CD4-positive, alpha-beta memory T cell (primary cell): ENCODE data around the gene AGBL1. TPM values are rescaled to one million over a fixed set of nuclear protein-coding genes. Genes with fewer than 3 reads are reported as not detected.

Experiments used
- CTCF ChIA-PET: fragments of 350-600 bp; sonication (Branson Sonifier 250); formaldehyde crosslinking; loops from one replicate; lab custom pipeline; 2021; ENCODE audit warnings: inconsistent platforms; ENCODE audit not compliant: partially characterized antibody; lab: Charles Lee
- POLR2A ChIA-PET: fragments of 350-600 bp; sonication (Branson Sonifier 250); formaldehyde crosslinking; loops from one replicate; lab custom pipeline; 2021; ENCODE audit not compliant: partially characterized antibody; lab: Charles Lee
- DNase-seq, 5 donors: peaks; one replicate each; pipeline versions ENCODE4 v3.0.0 to v3.0.0-alpha.2; 2020 to 2022; ENCODE audit warnings: mixed read lengths in 1 of 5
- H3K27ac ChIP-seq: one replicate; pipeline ENCODE4 v1.7.0; 2013; ENCODE audit warnings: low read depth, low read length
- H3K27me3 ChIP-seq: 2 replicates; pipeline ENCODE4 v1.7.0; 2013; ENCODE audit warnings: mild to moderate bottlenecking, low read length, moderate library complexity; ENCODE audit not compliant: insufficient read depth
- H3K36me3 ChIP-seq: 2 replicates; pipeline ENCODE4 v1.7.0; 2013; ENCODE audit warnings: mild to moderate bottlenecking, low read length, moderate library complexity; ENCODE audit not compliant: insufficient read depth
- H3K4me1 ChIP-seq: 2 replicates; pipeline ENCODE4 v1.7.0; 2013; ENCODE audit warnings: mild to moderate bottlenecking, low read length, moderate library complexity; ENCODE audit not compliant: insufficient read depth
- H3K4me3 ChIP-seq, 2 donors: one replicate each; pipeline ENCODE4 v1.7.0; 2013; ENCODE audit warnings: low read length in 2 of 2, mild to moderate bottlenecking in 1 of 2
- H3K9me3 ChIP-seq, 2 donors: one replicate each; pipeline ENCODE4 v1.7.0; 2013; ENCODE audit warnings: low read length in 2 of 2, control low read depth in 1 of 2; ENCODE audit not compliant: control insufficient read depth in 1 of 2
- H3K27ac Mint-ChIP-seq, 7 donors: one replicate each; pipeline ENCODE4 v1.8.0; 2020 to 2021; ENCODE audit warnings: mixed read lengths in 7 of 7, mild to moderate bottlenecking in 6 of 7, inconsistent platforms in 3 of 7, moderate library complexity in 3 of 7
- H3K27me3 Mint-ChIP-seq, 2 donors: one replicate each; pipeline ENCODE4 v1.8.0; 2020 to 2021; ENCODE audit warnings: mixed read lengths in 2 of 2
- H3K36me3 Mint-ChIP-seq, 2 donors: one replicate each; pipeline ENCODE4 v1.8.0; 2020 to 2021; ENCODE audit warnings: mixed read lengths in 2 of 2, inconsistent platforms in 1 of 2, mild to moderate bottlenecking in 1 of 2
- H3K4me1 Mint-ChIP-seq, 4 donors: one replicate each; pipeline ENCODE4 v1.8.0; 2020 to 2021; ENCODE audit warnings: mixed read lengths in 4 of 4, mild to moderate bottlenecking in 1 of 4
- H3K4me3 Mint-ChIP-seq, 8 donors: one replicate each; pipeline ENCODE4 v1.8.0; 2020 to 2021; ENCODE audit warnings: mixed read lengths in 8 of 8, mild to moderate bottlenecking in 7 of 8, moderate library complexity in 6 of 8, inconsistent platforms in 3 of 8
- H3K9me3 Mint-ChIP-seq, 8 donors: one replicate each; pipeline ENCODE4 v1.8.0; 2020 to 2021; ENCODE audit warnings: mixed read lengths in 8 of 8, mild to moderate bottlenecking in 5 of 8, inconsistent platforms in 3 of 8, moderate library complexity in 1 of 8
- intact Hi-C: fragments of 100-400 bp; cut with micrococcal nuclease; formaldehyde crosslinking; loops from one replicate; pipeline ENCODE4 v1.15.1; 2023
- polyA plus RNA-seq, 2 donors: library from polyadenylated mRNA; unstranded; fragments of 300-500 nt; fragmentation: Illumina TruSeq; gene quantifications; one replicate each; pipeline ENCODE4 v1.2.3, GENCODE V29; 2021
- total RNA-seq, 2 experiments: library from RNA; stranded (reverse); gene quantifications; one replicate each; pipeline ENCODE4 v1.2.3, GENCODE V29; 2021

Gene AGBL1
- total and polyA plus RNA-seq, 4 experiments from 2014 or later = not detected

GRCh38 chr15:86865920-86866319 is 786.2 kb downstream of the AGBL1 start:
- CTCF ChIA-PET = no interaction called here
- Mint-ChIP-seq H3K9me3 (peaks cover 0 to 3% (median 0%) of the 10 kb centered on the region in 8 donors), H3K27ac (no peak overlapping the region), H3K4me3 (no peak overlapping the region), H3K36me3 (no peaks in the 10 kb centered on the region), H3K27me3 (peaks cover 3% of the 10 kb centered on the region in 2 donors), H3K4me1 (no peaks in the 10 kb centered on the region)
- no peaks in the 10 kb centered on the region for H3K36me3 ChIP-seq
- H3K27me3 ChIP-seq = no peaks in the 10 kb centered on the region
- no peak overlapping the region for H3K27ac ChIP-seq
- no peak for DNase-seq
- intact Hi-C loops = no loop called here
- H3K4me3 ChIP-seq = no peak overlapping the region
- H3K4me1 ChIP-seq = no peaks in the 10 kb centered on the region
- POLR2A ChIA-PET = no interaction called here
- no peaks in the 10 kb centered on the region for H3K9me3 ChIP-seq

- POLR2A ChIA-PET = no interaction called here
- CTCF ChIA-PET = no interaction called here
- Mint-ChIP-seq H3K27ac (no peak overlapping the region), H3K36me3 (no peaks in the 10 kb centered on the region), H3K4me1 (no peaks in the 10 kb centered on the region), H3K9me3 (peaks cover 0 to 2% (median 0%) of the 10 kb centered on the region in 8 donors), H3K4me3 (no peak overlapping the region), H3K27me3 (peaks cover 5% of the 10 kb centered on the region in 2 donors)
- Histone ChIP-seq H3K9me3 (no peaks in the 10 kb centered on the region), H3K4me1 (no peaks in the 10 kb centered on the region), H3K4me3 (no peak overlapping the region), H3K27ac (no peak overlapping the region), H3K36me3 (no peaks in the 10 kb centered on the region), H3K27me3 (no peaks in the 10 kb centered on the region)
- DNase-seq = no peak
- intact Hi-C loops = no loop called here
These were observed 791.2 kb downstream of the AGBL1 start for GRCh38 chr15:86870846-86871245.

GRCh38 chr15:86871964-86872363 is 792.3 kb downstream of the AGBL1 start:
- Histone ChIP-seq H3K27me3 (no peaks in the 10 kb centered on the region), H3K27ac (no peak overlapping the region), H3K9me3 (no peaks in the 10 kb centered on the region), H3K4me1 (no peaks in the 10 kb centered on the region), H3K36me3 (no peaks in the 10 kb centered on the region), H3K4me3 (no peak overlapping the region)
- Mint-ChIP-seq H3K36me3 (no peaks in the 10 kb centered on the region), H3K4me3 (no peak overlapping the region), H3K27ac (no peak overlapping the region), H3K27me3 (peaks cover 3 to 5% of the 10 kb centered on the region in 2 donors), H3K4me1 (no peaks in the 10 kb centered on the region), H3K9me3 (peaks cover 0 to 2% (median 0%) of the 10 kb centered on the region in 8 donors)
- intact Hi-C loops = no loop called here
- CTCF ChIA-PET = no interaction called here
- POLR2A ChIA-PET = no interaction called here
- no peak for DNase-seq

- CTCF ChIA-PET = no interaction called here
- H3K4me3 Mint-ChIP-seq = no peak overlapping the region
These were observed 793.1 kb downstream of the AGBL1 start for GRCh38 chr15:86872782-86873181.

GRCh38 chr15:86875067-86875466 is 795.4 kb downstream of the AGBL1 start:
- DNase-seq = no peak
- H3K27me3 ChIP-seq = no peaks in the 10 kb centered on the region
- Mint-ChIP-seq H3K4me1 (no peaks in the 10 kb centered on the region), H3K27me3 (peaks cover 2% of the 10 kb centered on the region in 2 donors), H3K9me3 (peaks cover 0 to 2% (median 0%) of the 10 kb centered on the region in 8 donors), H3K27ac (no peak overlapping the region), H3K36me3 (no peaks in the 10 kb centered on the region), H3K4me3 (no peak overlapping the region)
- POLR2A ChIA-PET = no interaction called here
- no peak overlapping the region for H3K27ac ChIP-seq
- no peaks in the 10 kb centered on the region for H3K36me3 ChIP-seq
- intact Hi-C loops = no loop called here
- CTCF ChIA-PET = no interaction called here
- no peak overlapping the region for H3K4me3 ChIP-seq
- no peaks in the 10 kb centered on the region for H3K9me3 ChIP-seq
- no peaks in the 10 kb centered on the region for H3K4me1 ChIP-seq

More at GRCh38 chr15:86872782-86873181, 793.1 kb downstream of the AGBL1 start:
- Histone ChIP-seq H3K27me3 (no peaks in the 10 kb centered on the region), H3K27ac (no peak overlapping the region), H3K36me3 (no peaks in the 10 kb centered on the region), H3K4me1 (no peaks in the 10 kb centered on the region), H3K9me3 (no peaks in the 10 kb centered on the region), H3K4me3 (no peak overlapping the region)
- Mint-ChIP-seq H3K9me3 (peaks cover 0 to 2% (median 0%) of the 10 kb centered on the region in 8 donors), H3K36me3 (no peaks in the 10 kb centered on the region), H3K4me1 (no peaks in the 10 kb centered on the region), H3K27ac (no peak overlapping the region), H3K27me3 (peaks cover 2 to 5% of the 10 kb centered on the region in 2 donors)
- intact Hi-C loops = no loop called here
- DNase-seq = no peak
- POLR2A ChIA-PET = no interaction called here

- H3K9me3 Mint-ChIP-seq = no peaks in the 10 kb centered on the region
- H3K36me3 Mint-ChIP-seq = no peaks in the 10 kb centered on the region
- Histone ChIP-seq H3K27me3 (no peaks in the 10 kb centered on the region), H3K4me3 (no peak overlapping the region), H3K27ac (no peak overlapping the region), H3K36me3 (no peaks in the 10 kb centered on the region), H3K4me1 (no peaks in the 10 kb centered on the region), H3K9me3 (no peaks in the 10 kb centered on the region)
- H3K4me1 Mint-ChIP-seq = no peaks in the 10 kb centered on the region
- H3K4me3 Mint-ChIP-seq = no peak overlapping the region
- peaks cover 0 to 4% of the 10 kb centered on the region in 2 donors for H3K27me3 Mint-ChIP-seq
- CTCF ChIA-PET = no interaction called here
- DNase-seq = no peak
- POLR2A ChIA-PET = no interaction called here
- no peak overlapping the region for H3K27ac Mint-ChIP-seq
- intact Hi-C loops = no loop called here
These were observed 796.8 kb downstream of the AGBL1 start for GRCh38 chr15:86876387-86876944.

- H3K9me3 Mint-ChIP-seq = no peaks in the 10 kb centered on the region
- no peak overlapping the region for H3K4me3 Mint-ChIP-seq
- Histone ChIP-seq H3K4me1 (no peaks in the 10 kb centered on the region), H3K27me3 (no peaks in the 10 kb centered on the region), H3K9me3 (no peaks in the 10 kb centered on the region), H3K4me3 (no peak overlapping the region), H3K27ac (no peak overlapping the region), H3K36me3 (no peaks in the 10 kb centered on the region)
- intact Hi-C loops = no loop called here
- H3K27ac Mint-ChIP-seq = no peak overlapping the region
- CTCF ChIA-PET = no interaction called here
- peaks cover 0 to 4% of the 10 kb centered on the region in 2 donors for H3K27me3 Mint-ChIP-seq
- H3K36me3 Mint-ChIP-seq = no peaks in the 10 kb centered on the region
- no peak for DNase-seq
- POLR2A ChIA-PET = no interaction called here
- no peaks in the 10 kb centered on the region for H3K4me1 Mint-ChIP-seq
These were observed 797.5 kb downstream of the AGBL1 start for GRCh38 chr15:86877171-86877631.
